ENCODE results near the gene FGFR3.

- no peak for TF ChIP-seq RAD21 (IDR thresholded peaks at IDR 0.05; ENCODE audit: low read length)
- TF ChIP-seq IRF3 (IDR thresholded peaks at IDR 0.05; ENCODE audit: low read depth, low read length) = no peak
- no peak for TF ChIP-seq CTCF (IDR thresholded peaks at IDR 0.05)
- TF ChIP-seq TAF1 (IDR thresholded peaks at IDR 0.05; ENCODE audit: borderline replicate concordance, low read depth, low read length) = no peak
- TF ChIP-seq REST (IDR thresholded peaks at IDR 0.05; ENCODE audit: low read depth, low read length) = no peak
- no peak for TF ChIP-seq GATA2 (CRISPR knock-in tag; IDR thresholded peaks at IDR 0.05)
- no peak for TF ChIP-seq EP300 (IDR thresholded peaks at IDR 0.05; ENCODE audit: borderline replicate concordance in 1 of 2, low read depth in 1 of 2, low read length in 1 of 2)
- no peak for TF ChIP-seq ZBTB33 (IDR thresholded peaks at IDR 0.05; ENCODE audit: borderline replicate concordance, low read depth)
- TF ChIP-seq TEAD4 (IDR thresholded peaks at IDR 0.05; ENCODE audit: borderline replicate concordance, insufficient read depth) = no peak
These were observed 17.2 kb upstream of the FGFR3 start for GRCh38 chr4:1775731-1776500.

All from SK-N-SH (cell line).